ENCODE data around the gene SEC14L2. TPM values are rescaled to one million over a fixed set of nuclear protein-coding genes. Genes with fewer than 3 reads are reported as not detected.

The SEC14L2 gene
- total and polyA plus RNA-seq, 2 donors (not counting 1 experiment from before 2014, with no cell fraction given): 0.24 to 0.67 TPM

DNA sequence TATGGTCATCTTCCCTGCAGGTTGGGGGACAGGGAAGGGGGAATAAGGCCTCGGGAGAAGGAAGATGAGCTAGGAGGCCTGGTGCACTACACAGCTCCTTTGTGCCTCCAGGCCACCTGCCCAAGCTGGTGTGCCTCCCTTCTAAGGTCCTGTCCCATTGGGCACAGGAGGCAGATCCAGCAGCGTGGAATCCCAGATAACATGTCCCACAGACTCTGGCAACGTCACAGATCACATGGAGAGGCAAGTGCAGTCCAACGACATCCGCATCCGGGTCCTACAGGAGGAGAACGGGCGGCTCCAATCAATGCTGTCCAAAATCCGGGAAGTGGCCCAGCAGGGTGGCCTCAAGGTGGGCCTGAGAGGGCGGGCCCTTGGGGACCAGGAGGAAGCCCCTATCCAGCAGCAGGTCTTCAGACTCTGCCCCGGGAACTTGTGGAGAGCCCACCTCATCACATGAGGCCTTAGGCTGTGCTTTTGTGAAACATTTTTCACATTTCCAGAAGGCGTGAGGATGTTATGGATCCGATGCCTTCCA, 21.4 kb upstream of the SEC14L2 start:
- H3K9me3 Mint-ChIP-seq (ENCODE audit: insufficient read depth): no peaks in the 10 kb centered on the region
- 95% methylated on average over 12 of the region's 13 CpGs for WGBS (ENCODE audit: insufficient coverage)

More for the DNA sequence above, 21.4 kb upstream of the SEC14L2 start:
- no peaks in the 10 kb centered on the region for H3K36me3 ChIP-seq (replicated peaks in 1 of 2; ENCODE audit: control extremely low read depth in 1 of 2, control insufficient read depth in 1 of 2, extremely low read depth in 1 of 2, insufficient read depth in 2 of 2, low read length in 1 of 2)
- no peaks in the 10 kb centered on the region for H3K27me3 ChIP-seq (replicated peaks in 1 of 4; ENCODE audit: control extremely low read depth in 1 of 4, control insufficient read depth in 3 of 4, insufficient read depth in 4 of 4, low read length in 3 of 4)
- no peak overlapping the region for H3K4me3 ChIP-seq (ENCODE audit: control extremely low read depth in 1 of 5, extremely low read depth in 1 of 5, insufficient read depth in 1 of 5, low read depth in 2 of 5, low read length in 4 of 5)
- DNase-seq (no peak), ATAC-seq (ENCODE audit: low read depth) (no peak)
- no peaks in the 10 kb centered on the region for H3K79me2 ChIP-seq (ENCODE audit: control insufficient read depth, insufficient read depth, low read length)
- Mint-ChIP-seq H3K4me3 (no peak overlapping the region), H3K27ac (no peak overlapping the region), H3K4me1 (peaks cover 3% of the 10 kb centered on the region), H3K27me3 (no peaks in the 10 kb centered on the region)
- CTCF ChIA-PET: interaction anchor here (1.1 to 2.7 kb wide), 5 partner anchors 12 to 268 kb away, joined by 3 to 8 read pairs (median 5); no protein-coding TSS in a partner anchor
- no peaks in the 10 kb centered on the region for H3K9me3 ChIP-seq (ENCODE audit: control extremely low read depth in 1 of 3, control insufficient read depth in 2 of 3, insufficient read depth in 1 of 3, low read length in 2 of 3)
- TF ChIP-seq CTCF (IDR thresholded peaks at IDR 0.05): no peak
- TF ChIP-seq EZH2 (IDR thresholded peaks at IDR 0.05; ENCODE audit: borderline replicate concordance, insufficient read depth, low read depth, low read length, poor library complexity, severe bottlenecking): no peak
- POLR2A ChIA-PET: no interaction called here
- no peak overlapping the region for H2AFZ ChIP-seq (ENCODE audit: insufficient read depth, low read depth, low read length, poor library complexity, severe bottlenecking)
- H3K4me2 ChIP-seq (replicated peaks; ENCODE audit: low read depth, low read length, poor library complexity, severe bottlenecking): no peak overlapping the region
- H3K4me1 ChIP-seq (ENCODE audit: control insufficient read depth in 2 of 2, insufficient read depth in 2 of 2, low read length in 2 of 2): peaks cover 3 to 9% of the 10 kb centered on the region in 2 donors
- intact Hi-C loops (cut with micrococcal nuclease): no loop called here
- no peak overlapping the region for H3K27ac ChIP-seq (ENCODE audit: low read length in 2 of 2)
- H3K9ac ChIP-seq (ENCODE audit: low read length): no peak overlapping the region
- H4K20me1 ChIP-seq (ENCODE audit: control insufficient read depth, insufficient read depth, low read length, poor library complexity, severe bottlenecking): no peaks in the 10 kb centered on the region
